ENCODE data around the gene CIAO2B. TPM values are rescaled to one million over a fixed set of nuclear protein-coding genes. Genes with fewer than 3 reads are reported as not detected.

The CIAO2B gene
- total RNA-seq, 1 experiment from 2014 or later: 83.0 TPM

DNA sequence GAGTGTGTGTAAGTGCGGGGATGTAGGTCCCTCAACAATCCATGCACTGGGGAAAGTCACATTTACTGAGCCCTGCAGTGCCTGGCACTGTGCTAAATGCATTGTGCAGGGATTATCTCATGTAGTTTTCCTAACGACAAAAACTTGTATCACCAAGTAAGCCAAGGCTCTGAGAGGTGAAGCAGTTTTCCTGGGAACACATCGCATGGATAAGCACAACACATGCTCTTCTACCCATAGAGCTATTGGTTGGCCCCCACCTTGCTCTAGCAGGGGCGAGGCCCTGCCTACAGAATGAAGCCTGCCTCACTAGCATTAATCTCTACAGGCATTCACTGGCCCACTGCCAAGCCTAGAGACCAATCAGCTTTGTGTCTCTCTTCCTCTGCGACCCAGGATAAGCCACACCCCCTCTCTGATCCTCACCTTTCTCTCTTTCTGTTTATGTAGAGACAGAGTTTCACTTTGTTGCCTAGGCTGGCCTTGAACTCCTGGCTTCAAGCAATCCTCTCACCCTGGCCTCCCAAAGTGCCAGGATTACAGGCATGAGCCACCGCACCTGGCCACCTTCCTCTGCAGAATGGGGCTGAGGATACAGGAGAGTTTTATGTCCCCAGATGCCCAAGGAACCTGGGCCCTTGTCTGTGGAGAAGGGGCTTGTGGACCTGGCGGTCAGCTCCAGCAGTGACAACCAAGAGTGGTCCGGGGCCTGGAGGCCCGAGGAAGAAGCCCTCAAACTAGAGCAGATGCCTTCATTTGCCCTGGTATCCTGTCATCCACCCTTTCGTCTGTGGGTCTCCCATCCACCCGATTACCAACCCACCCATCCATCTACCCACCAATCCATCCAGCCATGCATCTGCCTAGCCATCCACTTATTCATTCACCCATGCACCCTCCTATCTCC, 28.3 kb downstream of the CIAO2B start:
- Histone ChIP-seq H3K27me3 (ENCODE audit: insufficient read depth, low read length) (no peaks in the 10 kb centered on the region), H3K27ac (ENCODE audit: insufficient read length, low read depth, low read length) (no peak overlapping the region), H3K4ac (ENCODE audit: low read depth, low read length) (no peak overlapping the region), H3K79me1 (ENCODE audit: insufficient read depth, low read depth, low read length, poor library complexity, severe bottlenecking) (no peaks in the 10 kb centered on the region), H2AK5ac (ENCODE audit: insufficient read length, low read length) (no peak overlapping the region), H2BK15ac (ENCODE audit: low read depth, low read length) (no peak overlapping the region), H3K4me1 (ENCODE audit: insufficient read depth, low read length) (no peaks in the 10 kb centered on the region), H3K23me2 (ENCODE audit: insufficient read length, low read depth, low read length, poor library complexity, severe bottlenecking) (no peaks in the 10 kb centered on the region), H4K91ac (ENCODE audit: insufficient read length, low read depth, low read length) (no peak overlapping the region), H2BK20ac (ENCODE audit: low read depth, low read length, poor library complexity, severe bottlenecking) (no peak overlapping the region), H3K23ac (ENCODE audit: insufficient read length, low read depth, low read length) (no peak overlapping the region), H2BK5ac (ENCODE audit: insufficient read length, low read length) (no peak overlapping the region), H3K79me2 (ENCODE audit: insufficient read depth, low read length) (no peaks in the 10 kb centered on the region), H2BK12ac (ENCODE audit: insufficient read length, low read depth, low read length) (no peak overlapping the region), H2BK120ac (ENCODE audit: low read depth, low read length, poor library complexity, severe bottlenecking) (no peak overlapping the region), H4K8ac (replicated peaks; ENCODE audit: insufficient read length, low read depth, low read length) (no peak overlapping the region), H3K56ac (ENCODE audit: insufficient read length, low read depth, low read length) (no peak overlapping the region), H3K18ac (ENCODE audit: insufficient read length, low read depth, low read length) (no peak overlapping the region), H3T11ph (ENCODE audit: low read length) (no peak overlapping the region), H4K5ac (ENCODE audit: insufficient read length, low read depth, low read length) (no peak overlapping the region), H3K9me3 (ENCODE audit: control insufficient read depth, low read depth, low read length) (no peaks in the 10 kb centered on the region), H4K20me1 (ENCODE audit: control insufficient read depth, insufficient read depth, insufficient read length) (no peaks in the 10 kb centered on the region), H3K4me2 (ENCODE audit: insufficient read depth, insufficient read length, low read length) (no peak overlapping the region), H3K9ac (ENCODE audit: extremely low read depth, insufficient read length, low read length) (no peak overlapping the region), H2AFZ (ENCODE audit: low read length) (no peak overlapping the region), H3K14ac (ENCODE audit: insufficient read depth, low read length) (no peak overlapping the region)
- TF ChIP-seq, protein P1, sequence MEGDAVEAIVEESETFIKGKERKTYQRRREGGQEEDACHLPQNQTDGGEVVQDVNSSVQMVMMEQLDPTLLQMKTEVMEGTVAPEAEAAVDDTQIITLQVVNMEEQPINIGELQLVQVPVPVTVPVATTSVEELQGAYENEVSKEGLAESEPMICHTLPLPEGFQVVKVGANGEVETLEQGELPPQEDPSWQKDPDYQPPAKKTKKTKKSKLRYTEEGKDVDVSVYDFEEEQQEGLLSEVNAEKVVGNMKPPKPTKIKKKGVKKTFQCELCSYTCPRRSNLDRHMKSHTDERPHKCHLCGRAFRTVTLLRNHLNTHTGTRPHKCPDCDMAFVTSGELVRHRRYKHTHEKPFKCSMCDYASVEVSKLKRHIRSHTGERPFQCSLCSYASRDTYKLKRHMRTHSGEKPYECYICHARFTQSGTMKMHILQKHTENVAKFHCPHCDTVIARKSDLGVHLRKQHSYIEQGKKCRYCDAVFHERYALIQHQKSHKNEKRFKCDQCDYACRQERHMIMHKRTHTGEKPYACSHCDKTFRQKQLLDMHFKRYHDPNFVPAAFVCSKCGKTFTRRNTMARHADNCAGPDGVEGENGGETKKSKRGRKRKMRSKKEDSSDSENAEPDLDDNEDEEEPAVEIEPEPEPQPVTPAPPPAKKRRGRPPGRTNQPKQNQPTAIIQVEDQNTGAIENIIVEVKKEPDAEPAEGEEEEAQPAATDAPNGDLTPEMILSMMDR (conservative IDR thresholded peaks at IDR 0.05): no peak
- H3K9me3 Mint-ChIP-seq: no peaks in the 10 kb centered on the region
- WGBS (ENCODE audit: extremely low coverage, insufficient read length, low lambda C conversion rate): no CpG with 5 or more reads among the region's 11 CpGs
- H3K4me1 Mint-ChIP-seq: peaks cover 2 to 15% of the 10 kb centered on the region in 2 experiments; a peak in 3 of 4 replicates
- peak; percentile 80 for DNase-seq
- peak overlapping the region in 1 of 2 experiments; percentile 34; a peak in 1 of 5 replicates for H3K4me3 Mint-ChIP-seq
- no peak overlapping the region for H3K27ac Mint-ChIP-seq
- no peaks in the 10 kb centered on the region for H3K36me3 Mint-ChIP-seq (ENCODE audit: insufficient read depth in 1 of 3, low read depth in 3 of 3)
- H3K27me3 Mint-ChIP-seq (ENCODE audit: low read depth): peaks cover 22% of the 10 kb centered on the region
